NCI-H446 (cell line): ENCODE measurements around the gene RARG.
"Not testable (repeated sequence)": the region's sequence is repeated elsewhere in the genome, so short reads cannot be mapped to it uniquely, and the experiment has no call there.

ENCODE experiments used
- DNase-seq, 2 experiments: peaks; one replicate each; lab custom pipeline; 2025; lab: John Stamatoyannopoulos, UW

The RARG gene

GRCh38 chr12:53208435-53208834 is 23.6 kb downstream of the RARG start:
- no peak for DNase-seq

- DNase-seq: no peak
Observed at GRCh38 chr12:53207042-53207441, 25.0 kb downstream of the RARG start, which contains the start of gene ITGB7. ITGB7 (minus strand) TSS chr12:53207251; CDS start chr12:53200443, 6,808 bp downstream.

GRCh38 chr12:53205747-53206419 is 26.1 kb downstream of the RARG start:
- no peak for DNase-seq

GRCh38 chr12:53204351-53204750 is 27.7 kb downstream of the RARG start:
- no peak for DNase-seq

- not testable (repeated sequence) for DNase-seq
Observed at GRCh38 chr12:53202316-53202715, 29.7 kb downstream of the RARG start.

- no peak for DNase-seq
Observed at GRCh38 chr12:53201639-53202038, 30.4 kb downstream of the RARG start.

GRCh38 chr12:53201177-53201541 is 30.9 kb downstream of the RARG start:
- no peak for DNase-seq

GRCh38 chr12:53200458-53201176 is 31.4 kb downstream of the RARG start:
- no peak for DNase-seq

GRCh38 chr12:53200107-53200457 is 31.9 kb downstream of the RARG start:
- DNase-seq: no peak

- DNase-seq: no peak
Observed at GRCh38 chr12:53199700-53200099, 32.3 kb downstream of the RARG start.

- DNase-seq: no peak
Observed at GRCh38 chr12:53198486-53199110, 33.4 kb downstream of the RARG start.

GRCh38 chr12:53197011-53197640 is 34.9 kb downstream of the RARG start:
- DNase-seq: no peak

- DNase-seq: no peak
Observed at GRCh38 chr12:53196486-53196885, 35.5 kb downstream of the RARG start.

- no peak for DNase-seq
Observed at GRCh38 chr12:53195516-53196420, 36.2 kb downstream of the RARG start.

- no peak for DNase-seq
Observed at GRCh38 chr12:53194973-53195372, 37.0 kb downstream of the RARG start.

GRCh38 chr12:53193985-53194716 is 37.9 kb downstream of the RARG start:
- DNase-seq: no peak

- DNase-seq: no peak
Observed at GRCh38 chr12:53193040-53193439, 39.0 kb downstream of the RARG start.

- DNase-seq: no peak
Observed at GRCh38 chr12:53192531-53193021, 39.4 kb downstream of the RARG start.

GRCh38 chr12:53191885-53192530 is 40.0 kb downstream of the RARG start:
- DNase-seq: no peak
